GM15510 (cell line): Measurements from ENCODE around the gene ZNF597.

Experiments
- POLR2A ChIP-seq: IDR thresholded peaks from 3 replicates; pipeline ENCODE4 v1.6.1; 2011; ENCODE audit warnings: borderline replicate concordance; ENCODE audit not compliant: insufficient read length; ENCODE audit errors: extremely low read depth

Gene ZNF597

DNA sequence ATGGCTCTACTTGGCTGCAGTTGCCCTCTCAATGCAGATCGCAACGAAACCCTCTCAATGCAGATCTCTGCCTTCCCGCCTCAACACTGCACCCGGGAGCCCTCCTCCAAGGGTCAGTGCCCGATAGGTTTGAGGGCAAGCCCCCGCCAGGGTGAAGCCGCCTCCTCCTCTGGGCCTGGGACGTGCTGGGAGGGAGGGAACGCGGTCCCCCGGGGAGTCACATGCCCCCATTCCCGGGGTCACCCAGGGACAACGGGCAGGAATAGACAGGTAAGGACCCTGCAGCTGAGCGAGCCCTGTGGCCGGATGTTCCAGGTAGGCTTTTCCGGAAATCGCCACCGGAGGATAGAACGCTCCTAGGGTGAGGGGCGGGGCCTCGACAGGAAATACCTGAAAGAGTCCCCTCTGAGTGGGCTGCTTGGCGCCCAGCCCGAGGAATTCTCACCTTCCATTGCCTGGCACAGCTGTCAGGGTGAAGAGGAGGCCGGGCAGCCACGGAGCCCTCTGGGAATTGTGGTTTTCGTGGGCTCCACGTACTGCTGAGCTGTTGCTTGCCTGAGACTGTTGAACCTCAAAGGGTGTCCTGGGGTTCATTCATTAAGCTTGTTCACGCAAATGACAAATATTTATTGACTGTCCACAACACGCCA is 29.4 kb downstream of the ZNF597 start:
- TF ChIP-seq POLR2A = no peak

DNA sequence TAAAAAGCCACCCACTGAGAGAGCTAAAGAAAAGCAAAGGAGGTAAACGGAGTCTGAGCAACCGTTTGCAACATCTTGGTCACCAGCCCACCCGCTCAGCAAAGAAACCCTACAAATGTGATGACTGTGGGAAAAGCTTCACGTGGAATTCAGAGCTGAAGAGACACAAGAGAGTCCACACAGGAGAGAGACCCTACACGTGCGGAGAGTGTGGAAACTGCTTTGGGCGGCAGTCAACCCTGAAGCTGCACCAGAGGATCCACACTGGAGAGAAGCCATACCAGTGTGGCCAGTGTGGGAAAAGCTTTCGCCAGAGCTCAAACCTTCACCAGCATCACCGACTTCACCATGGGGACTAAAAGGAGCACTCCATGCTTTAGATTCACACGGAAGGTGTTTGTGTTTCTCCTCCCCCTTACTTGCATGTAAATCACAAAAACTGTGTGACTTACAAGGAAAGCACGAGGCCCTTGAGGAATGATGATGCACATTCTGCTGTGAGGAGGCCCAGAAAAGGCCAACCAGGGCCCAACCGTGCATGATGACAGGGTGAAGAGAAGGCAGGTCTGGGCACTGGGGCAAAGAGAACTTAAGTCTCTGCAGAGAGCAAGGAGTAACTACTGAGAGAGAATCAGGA is 34.6 kb downstream of the ZNF597 start:
- no peak for TF ChIP-seq POLR2A

GRCh38 chr16:3401719-3402397 is 41.4 kb downstream of the ZNF597 start:
- TF ChIP-seq POLR2A = no peak

- peak; percentile 86 for TF ChIP-seq POLR2A
Measured at GRCh38 chr16:3400779-3401688, 42.3 kb downstream of the ZNF597 start, which contains the start of the genes ZNF174 and ZSCAN32. Gene ZNF174 (plus strand): TSS chr16:3401215. CDS start chr16:3402005, 790 bp downstream. Gene ZSCAN32 (minus strand): TSS chr16:3401004. CDS start chr16:3397557, 3,447 bp downstream.

- TF ChIP-seq POLR2A = no peak
Measured at GRCh38 chr16:3400446-3400778, 42.9 kb downstream of the ZNF597 start.

- TF ChIP-seq POLR2A = no peak
Measured at GRCh38 chr16:3389663-3390338, 53.5 kb downstream of the ZNF597 start.

DNA sequence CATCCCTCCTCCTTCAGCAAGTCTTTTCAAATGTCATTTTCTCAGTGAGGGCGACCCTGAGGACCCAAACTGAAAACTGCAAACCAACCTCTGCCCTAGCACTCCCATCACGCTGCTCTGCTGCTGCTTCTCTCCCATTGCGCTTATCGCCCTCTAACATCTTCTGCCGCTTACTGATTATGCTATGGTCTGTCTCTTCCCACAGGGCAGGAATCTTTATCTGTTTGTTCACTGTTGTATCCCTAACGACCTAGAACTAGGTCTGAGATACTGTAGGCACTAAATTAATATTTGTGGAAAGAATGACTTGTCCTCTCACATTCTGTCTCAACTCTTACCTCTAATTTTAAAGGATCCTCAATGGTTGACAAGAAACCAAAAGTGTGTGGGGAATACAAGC is 55.0 kb downstream of the ZNF597 start:
- TF ChIP-seq POLR2A = no peak

DNA sequence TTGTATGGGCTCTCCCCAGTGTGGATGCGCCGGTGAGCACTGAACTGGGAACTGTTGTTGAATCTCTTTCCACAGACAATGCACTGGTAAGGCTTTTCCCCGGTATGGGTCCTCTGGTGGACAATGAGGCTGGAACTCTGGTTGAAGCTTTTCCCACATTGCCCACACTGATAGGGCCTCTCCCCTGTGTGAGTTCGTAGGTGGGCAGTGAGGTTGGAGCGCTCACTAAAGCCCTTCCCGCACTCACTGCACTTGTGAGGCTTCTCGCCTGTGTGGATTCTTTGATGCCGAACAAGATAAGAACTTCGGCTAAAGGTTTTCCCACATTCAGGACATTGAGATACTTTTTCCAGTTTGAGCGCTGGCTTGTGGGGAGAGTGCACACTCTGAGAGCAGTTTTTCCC is 60.3 kb downstream of the ZNF597 start:
- no peak for TF ChIP-seq POLR2A
